Neural cell (in vitro differentiated cells): ENCODE results near the gene TPM2. TPM values are rescaled to one million over a fixed set of nuclear protein-coding genes. Genes with fewer than 3 reads are reported as not detected.

Experiments used
- H2AFZ ChIP-seq: fragments of 200-600, 300-800 bp; sonication (generic), shearing (Covaris generic); 2 replicates; pipeline ENCODE4 v1.6.0; 2014; ENCODE audit warnings: low read depth, mild to moderate bottlenecking, antibody characterized with exemption, low read length, moderate library complexity
- H3F3A ChIP-seq: fragments of 200-600 bp; shearing (Covaris generic); 2 replicates; pipeline ENCODE4 v1.6.1; 2016; ENCODE audit warnings: mild to moderate bottlenecking, moderate library complexity, mixed read lengths, antibody characterized with exemption, low read length; ENCODE audit not compliant: insufficient read depth, poor library complexity, severe bottlenecking
- H3K27ac ChIP-seq: fragments of 200-600, 300-800 bp; sonication (generic), shearing (Covaris generic); 2 replicates; pipeline ENCODE4 v1.5.1; 2014; ENCODE audit warnings: mild to moderate bottlenecking, low read length, moderate library complexity
- H3K27me3 ChIP-seq: fragments of 300-800, 200-600 bp; sonication (generic), shearing (Covaris generic); 2 replicates; pipeline ENCODE4 v1.6.0; 2014; ENCODE audit warnings: mild to moderate bottlenecking, low read depth, low read length, moderate library complexity; ENCODE audit not compliant: insufficient read depth
- H3K36me3 ChIP-seq: fragments of 300-800, 200-600 bp; sonication (generic), shearing (Covaris generic); 2 replicates; pipeline ENCODE4 v1.5.1; 2014; ENCODE audit warnings: mild to moderate bottlenecking, antibody characterized with exemption, low read length, moderate library complexity; ENCODE audit not compliant: insufficient read depth
- H3K4me2 ChIP-seq: fragments of 300-800, 200-600 bp; sonication (generic), shearing (Covaris generic); 2 replicates; pipeline ENCODE4 v1.6.0; 2014; ENCODE audit warnings: mild to moderate bottlenecking, low read length
- H3K4me3 ChIP-seq: fragments of 300-800, 200-600 bp; sonication (generic), shearing (Covaris generic); 2 replicates; pipeline ENCODE4 v1.5.1; 2014; ENCODE audit warnings: mild to moderate bottlenecking, low read length, moderate library complexity
- H3K79me2 ChIP-seq: fragments of 200-600 bp; shearing (Covaris generic); replicated peaks from 2 replicates; pipeline ENCODE4 v1.6.0; 2014; ENCODE audit warnings: mild to moderate bottlenecking, low read length, moderate library complexity; ENCODE audit not compliant: insufficient read depth
- H3K9ac ChIP-seq: fragments of 300-800, 200-600 bp; sonication (generic), shearing (Covaris generic); 2 replicates; pipeline ENCODE4 v1.6.1; 2016; ENCODE audit warnings: mild to moderate bottlenecking, low read length, mixed read lengths
- H3K9me2 ChIP-seq: fragments of 200-600 bp; shearing (Covaris generic); 2 replicates; pipeline ENCODE4 v1.6.1; 2016; ENCODE audit warnings: mild to moderate bottlenecking, low read length, mixed read lengths; ENCODE audit not compliant: insufficient read depth
- H3K9me3 ChIP-seq: fragments of 200-600, 300-800 bp; sonication (generic), shearing (Covaris generic); 2 replicates; pipeline ENCODE4 v1.6.1; 2016; ENCODE audit warnings: mild to moderate bottlenecking, mixed run types, low read length, moderate library complexity, mixed read lengths
- H4K20me1 ChIP-seq: fragments of 200-600 bp; shearing (Covaris generic); 2 replicates; pipeline ENCODE4 v1.6.1; 2016; ENCODE audit warnings: mild to moderate bottlenecking, mixed run types; ENCODE audit not compliant: insufficient read depth
- CTCF ChIP-seq: fragments of 450-650 bp; IDR thresholded peaks from 2 replicates; pipeline ENCODE4 v1.5.1; 2014; ENCODE audit warnings: antibody characterized with exemption, mild to moderate bottlenecking, moderate library complexity; ENCODE audit not compliant: poor library complexity, severe bottlenecking
- EP300 ChIP-seq: fragments of 450-650 bp; conservative IDR thresholded peaks from 2 replicates; pipeline ENCODE4 v1.6.1; 2014; ENCODE audit warnings: antibody characterized with exemption, mild to moderate bottlenecking, moderate library complexity; ENCODE audit not compliant: poor library complexity, severe bottlenecking
- EZH2 ChIP-seq: fragments of 200-600, 300-800 bp; shearing (Covaris generic), sonication (generic); IDR thresholded peaks from 2 replicates; pipeline ENCODE4 v1.6.1; 2014; ENCODE audit warnings: antibody characterized with exemption, low read length, borderline replicate concordance, mild to moderate bottlenecking; ENCODE audit not compliant: insufficient read depth, poor library complexity, severe bottlenecking
- MXI1 ChIP-seq: fragments of 450-650 bp; conservative IDR thresholded peaks from 2 replicates; pipeline ENCODE4 v1.6.1; 2014; ENCODE audit warnings: antibody characterized with exemption, mild to moderate bottlenecking; ENCODE audit not compliant: poor library complexity, severe bottlenecking
- POLR2AphosphoS5 ChIP-seq: IDR thresholded peaks from 2 replicates; pipeline ENCODE4 v1.6.1; 2012
- RAD21 ChIP-seq: fragments of 450-650 bp; conservative IDR thresholded peaks from 2 replicates; pipeline ENCODE4 v1.6.1; 2014; ENCODE audit warnings: antibody characterized with exemption, mild to moderate bottlenecking, moderate library complexity
- REST ChIP-seq: IDR thresholded peaks from 2 replicates; pipeline ENCODE4 v1.6.1; 2012; ENCODE audit warnings: borderline replicate concordance
- SMC3 ChIP-seq: fragments of 450-650 bp; conservative IDR thresholded peaks from 2 replicates; pipeline ENCODE4 v1.6.1; 2014; ENCODE audit warnings: antibody characterized with exemption, mild to moderate bottlenecking, moderate library complexity; ENCODE audit not compliant: poor library complexity
- TAF1 ChIP-seq: IDR thresholded peaks from 2 replicates; pipeline ENCODE4 v1.6.1; 2012; ENCODE audit warnings: low read depth
- polyA plus RNA-seq: library from polyadenylated mRNA; depleted of rRNA; stranded (reverse); fragments of >200 nt; gene quantifications from 2 replicates; pipeline ENCODE4 v1.2.3, GENCODE V29; 2014

The TPM2 gene
- polyA plus RNA-seq, 1 donor from 2014 or later = not detected

DNA sequence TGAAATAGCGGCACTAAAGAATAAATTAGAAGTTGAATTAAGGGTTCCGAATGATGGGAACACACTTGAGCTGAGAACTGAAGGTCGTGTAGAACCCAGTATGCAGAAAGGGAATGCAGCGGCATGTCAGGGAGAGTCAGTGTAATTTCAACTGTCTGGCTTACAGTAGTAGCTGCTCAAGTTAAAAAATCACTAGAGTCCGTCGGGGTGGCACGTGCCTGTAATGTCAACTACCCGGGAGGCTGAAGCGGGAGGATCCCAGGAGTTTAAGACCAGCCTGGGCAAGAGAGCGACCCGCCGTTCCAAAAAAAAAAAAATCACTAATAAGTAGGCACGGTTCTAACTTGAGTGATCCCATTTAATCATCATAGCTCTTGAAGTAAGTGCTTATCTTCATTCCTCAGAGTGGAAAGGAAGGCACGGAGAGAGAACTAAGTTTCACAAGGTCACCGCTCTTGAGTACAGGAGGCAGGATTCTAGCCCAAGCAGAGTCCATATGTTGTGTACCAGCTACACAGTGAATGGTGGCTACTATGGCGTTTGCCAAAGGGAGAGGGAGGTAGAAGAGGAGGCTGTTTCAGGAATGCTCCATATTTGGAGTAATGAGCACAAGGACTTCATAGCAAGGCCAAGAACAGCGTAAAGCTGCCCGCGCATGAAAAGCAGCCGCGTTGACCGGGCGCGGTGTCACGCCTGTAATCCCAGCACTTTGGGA lies 32.7 kb downstream of the TPM2 start:
- Histone ChIP-seq H3K9me3 (no peaks in the 10 kb centered on the region), H3K4me2 (peak overlapping the region; percentile 78), H3K36me3 (peaks cover 8% of the 10 kb centered on the region), H3K27ac (peak overlapping the region; percentile 97), H4K20me1 (no peaks in the 10 kb centered on the region), H3K27me3 (no peaks in the 10 kb centered on the region), H2AFZ (no peak overlapping the region), H3K79me2 (peaks cover 6% of the 10 kb centered on the region), H3F3A (no peaks in the 10 kb centered on the region), H3K9me2 (no peaks in the 10 kb centered on the region), H3K9ac (peak overlapping the region; percentile 97), H3K4me3 (peak overlapping the region; percentile 80)
- no peak for TF ChIP-seq TAF1
- TF ChIP-seq POLR2AphosphoS5 = no peak
- TF ChIP-seq MXI1 = no peak
- TF ChIP-seq RAD21 = no peak
- no peak for TF ChIP-seq EZH2
- TF ChIP-seq REST = no peak
- TF ChIP-seq SMC3 = no peak

DNA sequence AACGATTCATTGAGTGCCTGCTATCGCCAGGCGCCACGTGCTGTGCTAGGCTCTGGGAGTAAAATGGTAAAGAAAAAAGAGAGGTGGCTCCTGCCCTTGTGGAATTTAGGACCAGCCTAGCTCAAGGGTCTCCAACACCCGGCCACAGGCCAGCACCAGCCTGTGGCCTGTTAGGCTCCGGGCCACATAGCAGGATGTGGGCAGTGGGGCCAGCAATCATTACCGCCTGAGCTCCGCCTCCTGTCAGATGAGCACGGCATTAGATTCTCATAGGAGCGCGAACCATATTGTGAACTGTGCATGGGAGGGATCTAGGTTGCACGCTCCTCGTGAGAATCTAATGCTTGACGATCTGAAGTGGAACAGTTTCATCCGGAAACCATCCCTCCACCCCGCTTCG lies 33.4 kb downstream of the TPM2 start:
- Histone ChIP-seq H3K27me3 (no peaks in the 10 kb centered on the region), H3K9ac (peak overlapping the region; percentile 97), H3K27ac (no peak overlapping the region), H3K36me3 (peaks cover 8% of the 10 kb centered on the region), H3K4me2 (no peak overlapping the region), H3K9me3 (no peaks in the 10 kb centered on the region), H3F3A (no peaks in the 10 kb centered on the region), H4K20me1 (no peaks in the 10 kb centered on the region), H3K9me2 (no peaks in the 10 kb centered on the region), H3K4me3 (peak overlapping the region; percentile 80), H3K79me2 (peaks cover 6% of the 10 kb centered on the region), H2AFZ (no peak overlapping the region)
- TF ChIP-seq CTCF = no peak

DNA sequence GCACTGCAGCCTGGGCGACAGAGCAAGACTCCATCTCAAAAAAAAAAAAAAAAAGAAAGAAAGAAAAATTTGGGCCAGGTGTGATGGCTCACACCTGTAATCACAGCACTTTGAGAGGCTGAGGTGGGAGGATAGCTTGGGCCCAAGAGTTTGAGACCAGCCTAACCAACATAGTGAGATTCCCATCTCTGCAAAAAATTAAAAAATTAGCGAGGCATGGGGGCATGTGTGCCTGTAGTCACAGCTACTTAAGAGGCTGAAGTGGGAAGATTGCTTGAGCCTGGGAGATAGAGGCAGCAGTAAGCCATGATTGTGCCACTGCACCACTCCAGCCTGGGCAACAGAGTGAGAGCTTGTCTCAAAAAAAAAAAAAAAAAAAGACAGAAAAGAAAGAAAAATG lies 36.1 kb downstream of the TPM2 start:
- H3K4me3 ChIP-seq = no peak overlapping the region
- no peak overlapping the region for H2AFZ ChIP-seq
- no peaks in the 10 kb centered on the region for H3K27me3 ChIP-seq
- no peaks in the 10 kb centered on the region for H3K79me2 ChIP-seq
- TF ChIP-seq TAF1 (no peak), REST (no peak), EP300 (no peak), SMC3 (no peak), CTCF (no peak), MXI1 (no peak), RAD21 (no peak), EZH2 (no peak), POLR2AphosphoS5 (no peak)
- H3K9ac ChIP-seq = no peak overlapping the region
- no peaks in the 10 kb centered on the region for H3K36me3 ChIP-seq
- H3F3A ChIP-seq = no peaks in the 10 kb centered on the region
- no peak overlapping the region for H3K27ac ChIP-seq
- no peaks in the 10 kb centered on the region for H4K20me1 ChIP-seq
- H3K9me2 ChIP-seq = no peaks in the 10 kb centered on the region
- no peak overlapping the region for H3K4me2 ChIP-seq
- no peaks in the 10 kb centered on the region for H3K9me3 ChIP-seq
